ENCODE data around the gene MPPED1. TPM values are rescaled to one million over a fixed set of nuclear protein-coding genes. Genes with fewer than 3 reads are reported as not detected.

The MPPED1 gene
- total RNA-seq, 1 experiment from 2014 or later = not detected

DNA sequence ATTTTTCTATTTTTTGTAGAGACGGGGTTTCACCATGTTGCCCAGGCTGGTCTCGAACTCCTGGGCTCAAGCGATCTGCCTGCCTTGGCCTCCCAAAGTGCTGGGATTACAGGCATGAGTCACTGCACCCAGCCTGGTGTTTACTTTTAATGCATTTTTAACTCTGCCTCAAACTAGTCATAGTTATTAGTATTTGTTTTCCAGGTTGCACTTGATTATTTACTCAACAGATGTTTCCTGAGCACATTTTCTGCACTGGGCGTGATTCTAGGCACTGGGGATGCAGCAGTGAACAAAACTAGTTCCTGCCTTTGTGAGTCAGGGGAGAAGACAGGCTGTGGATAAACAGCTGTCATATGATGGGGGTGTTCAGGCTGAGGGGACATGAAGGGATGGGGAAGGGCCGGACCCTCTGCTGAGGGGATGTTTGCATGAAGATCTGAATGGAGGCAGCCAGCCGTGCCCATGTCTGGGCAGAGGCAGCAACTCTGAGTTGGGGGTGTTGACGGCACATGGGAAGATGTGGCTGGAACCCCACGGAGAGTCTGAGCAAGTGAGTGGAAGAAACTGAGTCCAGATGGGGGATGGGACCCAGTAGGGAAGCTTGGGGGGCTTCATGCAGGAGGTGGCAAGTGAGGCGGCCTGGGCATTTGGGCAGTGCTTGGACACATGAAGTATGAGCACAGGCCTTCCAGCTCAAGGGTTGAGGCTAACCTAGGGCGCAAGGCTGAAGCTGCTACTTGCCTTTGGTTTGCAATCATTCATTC is 34.4 kb downstream of the MPPED1 start:
- no peak for DNase-seq (ENCODE audit: low read depth)

DNA sequence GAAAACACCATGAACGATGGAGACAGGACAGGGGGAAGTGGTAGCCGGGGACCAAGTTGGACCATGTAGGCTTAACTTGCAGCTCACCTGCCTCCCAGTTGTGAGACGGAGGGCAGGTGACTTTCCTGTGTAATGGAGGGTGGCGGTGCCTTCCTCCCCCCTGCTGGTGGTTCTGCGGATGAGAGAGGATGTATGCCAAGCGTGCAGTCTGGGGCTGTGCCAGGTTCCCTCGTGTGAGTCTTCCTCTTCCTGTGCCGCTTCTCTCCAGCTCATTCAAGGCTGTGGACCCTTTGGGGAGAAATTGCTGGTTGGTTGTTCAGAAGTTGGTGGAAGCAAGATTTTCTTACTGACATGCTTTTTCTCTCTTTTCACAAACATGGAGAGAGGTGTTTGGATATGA is 35.1 kb downstream of the MPPED1 start:
- DNase-seq (ENCODE audit: low read depth) = no peak

DNA sequence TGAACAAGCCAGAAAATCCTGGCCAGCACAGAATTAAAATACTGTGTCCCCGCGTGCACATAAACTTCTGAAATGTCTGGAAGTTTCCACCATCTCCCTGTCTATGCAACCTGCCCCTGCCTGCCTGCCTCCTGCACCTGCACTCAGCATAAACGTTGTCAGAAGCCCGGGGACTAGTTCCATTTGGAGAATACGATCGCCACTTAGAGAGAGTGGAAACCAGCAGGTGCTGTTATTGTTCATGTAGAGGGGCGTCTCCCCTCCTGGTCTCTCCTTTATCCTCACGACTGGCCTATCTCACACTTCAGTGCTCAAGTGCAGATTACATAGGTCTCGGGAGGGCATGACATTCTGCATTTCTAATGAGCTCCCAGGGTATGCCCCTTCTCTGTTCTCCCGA is 35.6 kb downstream of the MPPED1 start:
- no peak for DNase-seq (ENCODE audit: low read depth)

- DNase-seq (ENCODE audit: low read depth) = no peak
Measured at GRCh38 chr22:43448048-43448447, 36.2 kb downstream of the MPPED1 start.

DNA sequence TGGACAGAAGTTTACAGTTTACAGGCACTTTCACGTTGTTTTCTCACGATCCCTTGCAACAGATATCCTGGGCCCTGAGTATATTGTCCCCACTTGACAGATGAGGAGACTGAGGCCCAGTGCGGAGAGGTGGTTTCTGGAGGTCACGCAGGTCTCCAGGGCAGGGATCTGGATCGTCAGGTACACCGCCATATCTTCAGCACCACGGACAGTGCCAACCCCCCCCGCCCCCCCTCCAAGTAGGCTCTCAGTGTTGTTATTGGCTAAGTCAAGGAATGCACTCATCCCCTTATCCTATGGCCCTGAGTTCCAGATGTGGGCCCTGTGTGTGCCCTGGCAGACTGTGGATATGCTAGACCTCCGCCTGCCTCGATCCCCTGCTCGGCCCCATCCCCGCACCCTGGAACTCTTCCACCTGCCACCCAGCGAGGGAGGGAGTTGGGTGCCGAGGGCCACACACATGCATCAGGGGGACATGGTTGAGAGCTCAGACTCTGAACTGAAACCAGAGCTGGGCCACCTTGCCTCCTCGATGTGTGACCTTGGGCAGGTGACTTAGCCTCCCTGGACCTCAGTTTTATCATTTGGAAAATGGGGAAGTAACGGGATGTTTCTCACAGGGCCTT is 37.5 kb downstream of the MPPED1 start:
- no peak for DNase-seq (ENCODE audit: low read depth)

- DNase-seq (ENCODE audit: low read depth) = no peak
Measured at GRCh38 chr22:43449831-43450225, 38.0 kb downstream of the MPPED1 start.

DNA sequence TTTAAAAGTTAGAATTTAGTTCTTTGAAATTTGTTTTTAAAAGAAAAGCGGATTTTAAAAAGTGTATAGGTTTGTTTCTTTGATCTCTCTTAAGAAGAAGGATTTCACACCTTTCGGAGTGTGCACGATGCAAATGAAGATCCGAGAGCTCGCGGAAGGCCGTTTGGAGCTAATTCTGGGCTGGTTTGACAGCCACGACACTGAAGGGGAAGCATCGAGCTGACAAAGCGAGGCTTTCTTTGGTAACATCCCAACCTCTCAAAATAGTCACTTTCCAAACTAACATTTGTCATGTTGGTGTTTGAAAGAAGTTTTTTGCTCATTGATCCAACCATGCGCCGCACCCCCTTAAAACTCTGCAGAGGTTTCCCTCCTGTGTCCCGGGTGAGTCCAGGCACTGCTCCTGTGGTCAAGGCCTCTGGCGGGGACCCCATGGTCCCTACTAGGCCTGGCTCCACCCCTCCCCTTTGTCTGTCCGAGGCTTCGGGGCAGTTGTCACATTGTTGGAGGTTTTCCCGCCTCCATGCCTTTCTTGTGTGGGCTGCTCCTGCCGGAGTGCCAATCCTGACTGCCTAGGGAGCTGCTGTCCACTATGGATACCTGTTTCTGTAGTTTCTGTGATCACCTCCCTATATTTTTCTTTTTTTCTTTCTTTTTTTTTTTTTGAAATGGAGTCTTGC is 39.7 kb downstream of the MPPED1 start:
- no peak for DNase-seq (ENCODE audit: low read depth)

DNA sequence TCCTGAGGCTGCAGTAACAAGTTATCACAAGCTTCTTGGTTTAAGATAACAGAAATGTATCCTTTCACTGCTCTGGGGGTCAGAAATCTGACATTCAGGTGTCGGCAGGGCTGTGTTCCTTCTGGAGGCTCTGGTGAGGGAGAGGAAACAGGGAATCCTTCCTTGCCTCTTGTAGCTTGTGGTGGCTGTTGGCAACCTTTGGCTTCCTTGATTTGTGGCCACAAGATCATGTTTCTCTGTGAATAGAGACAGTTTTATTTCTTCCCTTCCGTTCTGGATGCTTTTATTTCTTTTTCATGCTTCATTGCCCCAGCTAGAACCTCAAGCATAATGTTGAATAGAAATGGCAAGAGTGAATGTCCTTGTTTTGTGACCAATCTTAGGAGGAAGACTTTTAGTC is 44.0 kb downstream of the MPPED1 start:
- DNase-seq (ENCODE audit: low read depth) = no peak

DNA sequence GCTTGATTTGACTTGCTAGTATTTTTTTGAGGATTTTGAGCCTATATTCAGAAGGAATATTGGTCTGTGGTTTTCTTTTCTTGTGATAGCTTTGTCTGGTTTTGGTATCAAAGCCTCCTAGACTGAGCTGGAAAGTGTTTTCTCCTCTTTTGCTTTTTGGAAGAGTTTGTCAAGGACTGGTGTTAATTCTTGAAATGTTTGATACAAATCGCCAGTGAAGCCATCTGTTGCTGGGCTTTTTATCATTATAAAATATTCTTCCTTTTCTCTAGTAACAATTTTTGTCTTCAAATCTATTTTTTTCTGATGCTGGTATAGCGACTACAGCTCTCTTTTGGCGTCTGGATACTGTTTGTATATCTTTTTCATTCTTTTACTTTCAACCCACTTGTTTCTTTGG is 45.2 kb downstream of the MPPED1 start:
- no peak for DNase-seq (ENCODE audit: low read depth)

DNA sequence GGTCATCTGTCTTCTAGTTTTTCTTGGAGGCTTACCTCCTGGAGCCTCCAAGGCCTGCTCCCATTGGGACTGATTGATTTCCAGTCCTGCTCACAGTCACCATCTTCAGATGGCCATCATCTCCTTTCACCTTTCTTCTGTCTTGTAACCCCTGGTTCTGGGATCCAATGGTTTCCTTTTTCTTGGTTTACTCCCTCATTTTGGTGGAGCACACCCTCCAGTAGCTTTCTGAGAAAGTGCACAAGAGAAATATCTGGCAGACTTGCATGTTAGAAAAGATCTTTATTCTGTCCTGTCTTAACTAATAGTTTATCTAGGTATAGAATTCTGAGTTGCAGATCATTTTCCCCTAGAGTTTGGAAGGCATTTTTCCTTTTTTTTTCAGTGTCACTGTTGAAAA is 50.9 kb downstream of the MPPED1 start:
- DNase-seq (ENCODE audit: low read depth) = no peak

- DNase-seq (ENCODE audit: low read depth) = no peak
Measured at GRCh38 chr22:43464809-43465208, 53.0 kb downstream of the MPPED1 start.

DNA sequence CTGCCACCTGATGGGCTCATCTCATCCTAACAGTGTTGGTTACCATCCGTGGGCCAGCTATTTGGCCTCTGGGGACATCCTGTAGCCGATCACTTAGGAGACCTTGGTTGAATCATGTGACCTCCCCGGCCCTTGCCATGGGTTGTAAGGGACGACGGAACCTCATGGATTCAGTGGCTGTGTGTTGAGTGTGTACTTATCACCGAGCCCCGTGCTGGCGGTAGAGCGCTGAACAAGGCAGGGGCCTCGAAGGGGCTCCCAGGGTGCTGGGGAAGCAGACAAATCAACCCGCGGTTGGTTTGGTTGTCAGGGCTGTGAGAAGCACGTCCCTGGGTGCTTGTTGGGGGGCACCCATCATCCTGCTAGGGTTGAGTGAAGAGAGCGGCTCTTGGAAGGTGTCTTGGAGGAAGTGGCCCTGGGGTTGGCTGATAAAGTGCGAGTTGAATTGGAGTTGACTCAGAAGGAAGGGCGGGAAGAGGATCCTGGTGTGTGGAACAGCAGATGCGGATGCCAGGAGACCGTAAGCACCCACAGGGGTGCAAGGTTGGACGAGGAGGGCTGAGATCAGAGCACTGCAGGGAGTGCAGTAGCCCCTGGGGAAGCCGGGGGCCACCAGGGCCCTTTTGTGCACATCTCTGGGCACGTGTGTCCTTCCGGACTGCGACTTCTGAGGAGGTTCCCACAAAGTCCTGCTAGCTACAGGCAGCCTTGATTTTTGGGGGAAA is 53.6 kb downstream of the MPPED1 start:
- DNase-seq (ENCODE audit: low read depth) = no peak

DNA sequence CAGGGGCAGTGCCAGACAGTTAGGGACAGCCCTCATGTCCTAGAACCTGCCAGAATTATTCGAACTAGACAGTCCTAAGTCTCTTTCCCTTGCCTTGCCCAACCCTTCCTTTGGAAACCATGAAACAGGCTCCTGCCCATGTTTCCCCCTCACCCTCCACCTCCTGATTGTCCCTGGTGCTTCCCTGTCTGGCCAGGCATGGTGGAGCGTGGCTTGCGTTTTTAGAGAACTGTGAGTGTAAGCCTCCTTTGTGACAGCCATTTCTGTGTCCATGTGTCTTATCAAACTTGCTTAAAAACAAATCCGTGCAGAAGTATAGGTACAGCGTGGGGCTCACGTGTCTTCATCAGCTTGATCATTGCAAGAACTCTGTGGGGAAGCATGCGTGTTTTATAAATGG is 54.9 kb downstream of the MPPED1 start:
- DNase-seq (ENCODE audit: low read depth) = no peak

DNA sequence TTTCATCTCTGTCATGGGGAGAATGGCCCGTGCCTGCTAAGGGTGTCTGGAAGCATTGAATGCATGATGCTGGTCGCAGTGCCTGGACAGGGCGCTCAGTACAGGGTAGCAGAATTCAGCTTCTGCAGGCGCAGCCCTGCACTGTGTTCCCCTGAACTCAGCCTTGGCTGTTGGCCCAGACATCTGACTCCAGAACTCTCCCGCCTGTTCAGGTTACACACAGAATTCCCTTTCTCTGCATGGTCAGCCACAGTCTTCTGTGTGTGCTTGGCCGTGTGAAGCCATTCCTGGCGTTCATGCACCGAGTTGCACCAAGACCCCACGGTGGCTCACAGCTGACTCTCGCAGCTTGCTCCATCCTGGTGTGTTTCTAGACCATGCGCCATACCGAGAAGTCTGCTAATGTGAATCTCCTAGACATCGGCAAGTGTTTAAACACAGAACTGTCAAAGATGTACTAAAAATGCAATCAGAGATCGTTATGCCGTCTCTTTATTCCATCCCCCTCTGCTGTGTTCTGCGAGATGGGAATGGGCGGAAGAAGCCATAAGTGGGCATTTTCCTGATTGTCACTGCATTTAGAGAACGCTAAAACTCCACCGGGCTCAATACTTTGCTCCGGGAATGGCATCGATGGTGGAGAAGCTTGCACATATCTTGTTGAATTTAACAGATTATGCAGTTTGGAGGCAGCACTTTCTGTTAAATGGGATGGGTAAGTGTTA is 55.6 kb downstream of the MPPED1 start:
- no peak for DNase-seq (ENCODE audit: low read depth)

- no peak for DNase-seq (ENCODE audit: low read depth)
Measured at GRCh38 chr22:43470253-43470652, 58.4 kb downstream of the MPPED1 start.

DNA sequence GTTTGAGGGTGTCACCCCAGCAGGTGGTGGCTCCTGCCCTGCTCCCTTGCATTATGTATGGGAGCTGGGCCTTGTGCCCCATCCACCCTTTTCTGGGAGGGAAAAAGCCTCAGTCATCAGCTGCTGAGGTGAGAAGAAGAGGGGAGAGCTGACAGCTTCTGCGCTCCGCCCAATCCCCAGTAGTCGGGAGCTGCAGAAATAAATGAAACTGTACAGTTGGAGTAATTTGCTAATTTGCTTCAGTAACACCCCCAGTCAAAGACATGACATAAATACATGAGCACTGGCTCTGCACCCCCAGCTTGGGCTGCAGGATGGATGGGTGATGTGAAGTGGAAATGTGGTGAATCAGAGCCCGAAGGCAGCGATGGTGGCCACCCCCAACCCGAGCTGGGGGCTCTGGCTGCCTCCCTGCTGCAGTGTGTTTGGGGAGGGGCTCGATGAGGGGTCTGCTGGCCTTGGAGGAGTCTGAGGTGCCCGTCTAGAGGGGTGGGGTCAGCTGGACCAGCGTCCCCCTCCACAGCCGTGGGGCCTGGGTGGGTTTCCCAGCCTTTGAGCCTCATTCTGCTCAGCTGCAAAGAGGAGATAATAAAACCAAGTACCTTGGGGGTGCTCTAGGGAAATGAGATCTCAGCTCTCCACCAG is 59.2 kb downstream of the MPPED1 start:
- DNase-seq (ENCODE audit: low read depth) = no peak

DNA sequence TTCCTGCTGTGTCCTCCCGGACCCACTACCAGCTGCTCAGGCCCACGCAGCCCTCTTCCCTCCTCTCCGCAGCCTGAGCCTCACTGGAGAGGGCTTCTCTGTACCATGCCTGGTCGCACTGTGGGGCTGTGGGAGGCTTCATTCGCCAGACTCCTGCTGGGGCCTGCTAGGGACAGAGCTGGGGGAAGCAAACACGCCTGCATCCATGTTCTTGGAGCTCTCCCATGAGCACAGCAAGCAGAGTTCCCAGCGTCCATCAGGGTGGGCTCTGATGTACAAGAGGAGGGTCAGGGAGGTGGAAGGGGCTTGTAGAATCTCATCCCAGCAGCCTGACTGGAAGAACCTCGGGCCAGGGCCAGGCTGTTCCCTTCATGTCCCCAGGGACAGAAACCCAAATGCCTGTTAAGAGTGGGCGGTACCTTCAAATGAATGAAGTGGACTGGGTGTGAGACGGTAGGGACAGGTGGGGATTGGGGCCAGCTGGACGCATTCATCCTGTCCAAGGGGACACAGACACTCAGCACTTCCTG is 59.9 kb downstream of the MPPED1 start:
- no peak for DNase-seq (ENCODE audit: low read depth)

DNA sequence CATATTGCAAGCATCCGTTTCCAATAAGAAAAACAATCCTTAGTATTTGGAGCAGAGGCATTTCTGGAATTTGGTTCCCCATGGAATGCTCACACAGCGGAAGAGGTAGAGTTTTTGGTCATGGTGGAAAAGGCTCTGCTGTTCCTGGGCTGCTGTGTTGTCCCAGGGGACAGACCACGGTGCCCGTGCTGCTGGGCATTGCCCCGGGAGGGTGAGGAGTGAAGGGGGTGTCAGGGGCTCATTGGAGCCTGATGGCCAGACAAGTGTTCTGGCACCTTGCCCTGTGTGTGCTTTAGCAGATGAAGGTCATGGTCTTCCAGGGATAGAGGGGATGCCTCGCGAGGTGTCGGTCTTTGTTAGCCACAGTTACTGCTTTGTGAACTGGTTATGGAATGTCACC is 61.2 kb downstream of the MPPED1 start:
- no peak for DNase-seq (ENCODE audit: low read depth)

GRCh38 chr22:43473441-43473840 is 61.6 kb downstream of the MPPED1 start:
- DNase-seq (ENCODE audit: low read depth) = no peak

Data from HT1080 (cell line).